MM.1S (cell line): Measurements from ENCODE around the gene SUFU.

Experiments
- DNase-seq: peaks from one replicate; pipeline ENCODE4 v3.0.0-alpha.2; 2015
- H2AFZ ChIP-seq: fragments of 300-600 bp; sonication (generic); 2 replicates; pipeline ENCODE4 v1.6.0; 2016; ENCODE audit warnings: antibody characterized with exemption, low read length
- H3F3A ChIP-seq: fragments of 300-600 bp; sonication (generic); 2 replicates; pipeline ENCODE4 v1.6.1; 2016; ENCODE audit warnings: mild to moderate bottlenecking, antibody characterized with exemption, low read length, moderate library complexity, mixed read lengths; ENCODE audit not compliant: insufficient read depth
- H3K27ac ChIP-seq: fragments of 300-600 bp; sonication (generic); 2 replicates; pipeline ENCODE4 v1.5.1; 2016; ENCODE audit warnings: mild to moderate bottlenecking, low read length
- H3K27me3 ChIP-seq: fragments of 300-600 bp; sonication (generic); replicated peaks from 2 replicates; pipeline ENCODE4 v1.6.0; 2016; ENCODE audit warnings: low read length; ENCODE audit not compliant: insufficient read depth
- H3K36me3 ChIP-seq: fragments of 300-600 bp; sonication (generic); replicated peaks from 2 replicates; pipeline ENCODE4 v1.6.1; 2016; ENCODE audit warnings: mild to moderate bottlenecking, low read length, mixed read lengths; ENCODE audit not compliant: insufficient read depth
- H3K4me1 ChIP-seq: fragments of 300-600 bp; sonication (generic); 2 replicates; pipeline ENCODE4 v1.6.1; 2016; ENCODE audit warnings: low read length, mixed read lengths
- H3K4me2 ChIP-seq: fragments of 300-600 bp; sonication (generic); 2 replicates; pipeline ENCODE4 v1.6.0; 2016; ENCODE audit warnings: low read depth, low read length
- H3K4me3 ChIP-seq: fragments of 300-600 bp; sonication (generic); 2 replicates; pipeline ENCODE4 v1.5.1; 2016; ENCODE audit warnings: low read length, mixed read lengths
- H3K79me2 ChIP-seq: fragments of 300-600 bp; sonication (generic); 2 replicates; pipeline ENCODE4 v1.6.1; 2016; ENCODE audit warnings: mixed run types, low read length, mixed read lengths
- H3K9ac ChIP-seq: fragments of 300-600 bp; sonication (generic); 2 replicates; pipeline ENCODE4 v1.6.1; 2016; ENCODE audit warnings: low read length, mixed read lengths
- H3K9me2 ChIP-seq: fragments of 300-600 bp; sonication (generic); replicated peaks from 2 replicates; pipeline ENCODE4 v1.6.1; 2016; ENCODE audit warnings: mild to moderate bottlenecking, low read length, mixed read lengths; ENCODE audit not compliant: insufficient read depth
- H3K9me3 ChIP-seq: fragments of 300-600 bp; sonication (generic); replicated peaks from 2 replicates; pipeline ENCODE4 v1.6.1; 2016; ENCODE audit warnings: mild to moderate bottlenecking, low read length, mixed read lengths; ENCODE audit not compliant: insufficient read depth
- H4K20me1 ChIP-seq: fragments of 300-600 bp; sonication (generic); 2 replicates; pipeline ENCODE4 v1.6.1; 2016; ENCODE audit warnings: mild to moderate bottlenecking, low read length, moderate library complexity, mixed read lengths; ENCODE audit not compliant: insufficient read depth
- CTCF ChIP-seq: fragments of 300-600 bp; sonication (generic); IDR thresholded peaks from 2 replicates; pipeline ENCODE4 v1.5.1; 2016; ENCODE audit warnings: antibody characterized with exemption, low read length, mixed read lengths
- EZH2 ChIP-seq: fragments of 300-600 bp; sonication (generic); optimal IDR thresholded peaks from 2 replicates; pipeline ENCODE3; 2017; ENCODE audit warnings: low read depth, mild to moderate bottlenecking, antibody characterized with exemption, low read length, mixed read lengths
- EZH2phosphoT487 ChIP-seq: fragments of 300-600 bp; sonication (generic); IDR thresholded peaks from 2 replicates; pipeline ENCODE4 v1.6.1; 2018; ENCODE audit warnings: antibody characterized with exemption, low read length

The SUFU gene

GRCh38 chr10:102646610-102647442, 143.1 kb downstream of the SUFU start:
- Histone ChIP-seq H3K27me3 (no peaks in the 10 kb centered on the region), H3K9me3 (no peaks in the 10 kb centered on the region), H3K36me3 (no peaks in the 10 kb centered on the region), H3K4me2 (peak overlapping the region; percentile 85), H3F3A (peaks cover 24% of the 10 kb centered on the region), H3K9ac (peak overlapping the region; percentile 94), H4K20me1 (peaks cover 28% of the 10 kb centered on the region), H3K4me1 (peaks cover 51% of the 10 kb centered on the region), H3K27ac (peak overlapping the region; percentile 94; the same call in 1 of the 2 replicates), H3K79me2 (peaks cover 82% of the 10 kb centered on the region), H3K4me3 (peak overlapping the region; percentile 94), H2AFZ (no peak overlapping the region), H3K9me2 (no peaks in the 10 kb centered on the region)
- TF ChIP-seq EZH2 (no peak), EZH2phosphoT487 (no peak), CTCF (no peak)
- DNase-seq = no peak

- H3K27ac ChIP-seq = peak overlapping the region; percentile 94; the same call in 1 of the 2 replicates
- no peaks in the 10 kb centered on the region for H3K27me3 ChIP-seq
- no peak overlapping the region; the same call in 1 of the 2 replicates for H3K9ac ChIP-seq
- H3K4me2 ChIP-seq = peak overlapping the region; percentile 85; the same call in 1 of the 2 replicates
- peak overlapping the region; percentile 94 for H3K4me3 ChIP-seq
- H2AFZ ChIP-seq = no peak overlapping the region
- TF ChIP-seq CTCF (no peak), EZH2 (no peak), EZH2phosphoT487 (no peak)
- DNase-seq = peak; percentile 5
- peaks cover 32% of the 10 kb centered on the region for H4K20me1 ChIP-seq
- H3K36me3 ChIP-seq = no peaks in the 10 kb centered on the region
- H3K4me1 ChIP-seq = peaks cover 57% of the 10 kb centered on the region
- no peaks in the 10 kb centered on the region for H3K9me2 ChIP-seq
- peaks cover 90% of the 10 kb centered on the region for H3K79me2 ChIP-seq
- no peaks in the 10 kb centered on the region for H3K9me3 ChIP-seq
- peaks cover 28% of the 10 kb centered on the region for H3F3A ChIP-seq
Observed at GRCh38 chr10:102647443-102648268, 143.9 kb downstream of the SUFU start.

GRCh38 chr10:102648269-102648888, 144.6 kb downstream of the SUFU start:
- peaks cover 22% of the 10 kb centered on the region for H3F3A ChIP-seq
- no peaks in the 10 kb centered on the region for H3K9me3 ChIP-seq
- H3K36me3 ChIP-seq = no peaks in the 10 kb centered on the region
- no peak for TF ChIP-seq CTCF
- no peak for TF ChIP-seq EZH2
- TF ChIP-seq EZH2phosphoT487 = no peak
- no peak overlapping the region for H3K27ac ChIP-seq
- H2AFZ ChIP-seq = no peak overlapping the region
- peaks cover 94% of the 10 kb centered on the region for H3K79me2 ChIP-seq
- peaks cover 35% of the 10 kb centered on the region for H4K20me1 ChIP-seq
- peak overlapping the region; percentile 85; the same call in 1 of the 2 replicates for H3K4me2 ChIP-seq
- peaks cover 57% of the 10 kb centered on the region for H3K4me1 ChIP-seq
- DNase-seq = no peak
- H3K4me3 ChIP-seq = no peak overlapping the region
- no peaks in the 10 kb centered on the region for H3K9me2 ChIP-seq
- no peak overlapping the region for H3K9ac ChIP-seq
- no peaks in the 10 kb centered on the region for H3K27me3 ChIP-seq
